HG03558 (cell line): ENCODE measurements around the gene BTBD3.

Experiments used
- ATAC-seq: cut with Tn5 transposase; IDR thresholded peaks from one replicate; pipeline ENCODE4 v1.9.1; 2021; ENCODE audit warnings: moderate number of reproducible peaks; ENCODE audit not compliant: unreplicated experiment; ENCODE audit errors: extremely low read depth

BTBD3 gene

GRCh38 chr20:11958855-11959254 is 41.2 kb downstream of the BTBD3 start:
- ATAC-seq, result no peak

DNA sequence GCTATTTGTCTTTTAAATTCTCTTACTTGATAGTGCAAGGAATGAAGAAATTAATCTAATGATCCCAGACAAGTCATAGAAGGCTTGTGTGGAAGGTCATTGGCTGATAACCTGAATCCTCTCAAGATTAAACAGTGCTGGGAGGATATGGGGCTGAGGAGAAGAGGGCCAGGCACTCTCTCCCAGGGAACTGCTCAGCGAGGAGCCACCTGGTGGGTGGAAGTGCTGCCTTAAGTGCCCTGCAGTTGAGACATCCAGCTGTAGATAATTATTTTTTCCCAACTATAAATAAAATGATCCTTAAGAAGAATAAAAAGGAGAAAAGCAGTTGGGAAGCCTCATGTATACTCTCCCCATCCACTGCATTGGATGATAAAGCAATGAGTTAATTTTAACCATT is 47.9 kb downstream of the BTBD3 start:
- no peak for ATAC-seq

- ATAC-seq, result no peak
Observed at GRCh38 chr20:11966186-11966585, 48.5 kb downstream of the BTBD3 start.

GRCh38 chr20:11970243-11970836 is 52.6 kb downstream of the BTBD3 start:
- ATAC-seq, result no peak

DNA sequence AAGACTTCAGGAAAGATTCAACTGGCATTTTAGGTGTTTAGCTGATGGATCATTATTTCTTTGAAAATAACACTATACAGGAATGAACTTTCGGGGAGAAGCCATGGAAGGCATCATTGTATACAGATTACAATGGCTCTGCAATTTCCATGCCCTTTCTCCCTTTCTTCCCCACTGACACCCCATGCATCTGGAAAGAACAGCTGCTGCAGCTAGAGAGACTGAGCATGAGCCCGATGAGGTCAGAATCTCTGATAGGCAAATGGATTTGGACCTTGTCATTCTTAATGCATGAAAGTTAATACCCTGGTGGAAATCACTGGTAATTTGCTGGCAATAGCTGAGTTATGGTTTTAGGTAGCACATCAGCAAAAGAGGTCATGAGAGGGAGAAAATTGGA is 54.8 kb downstream of the BTBD3 start:
- ATAC-seq, result no peak
